Kidney capillary endothelial cell (primary cell): ENCODE results near the gene TEAD4.

Source experiments
- DNase-seq: peaks from one replicate; pipeline ENCODE4 v3.0.0-alpha.2; 2018; ENCODE audit warnings: low spot score

Gene TEAD4

DNA sequence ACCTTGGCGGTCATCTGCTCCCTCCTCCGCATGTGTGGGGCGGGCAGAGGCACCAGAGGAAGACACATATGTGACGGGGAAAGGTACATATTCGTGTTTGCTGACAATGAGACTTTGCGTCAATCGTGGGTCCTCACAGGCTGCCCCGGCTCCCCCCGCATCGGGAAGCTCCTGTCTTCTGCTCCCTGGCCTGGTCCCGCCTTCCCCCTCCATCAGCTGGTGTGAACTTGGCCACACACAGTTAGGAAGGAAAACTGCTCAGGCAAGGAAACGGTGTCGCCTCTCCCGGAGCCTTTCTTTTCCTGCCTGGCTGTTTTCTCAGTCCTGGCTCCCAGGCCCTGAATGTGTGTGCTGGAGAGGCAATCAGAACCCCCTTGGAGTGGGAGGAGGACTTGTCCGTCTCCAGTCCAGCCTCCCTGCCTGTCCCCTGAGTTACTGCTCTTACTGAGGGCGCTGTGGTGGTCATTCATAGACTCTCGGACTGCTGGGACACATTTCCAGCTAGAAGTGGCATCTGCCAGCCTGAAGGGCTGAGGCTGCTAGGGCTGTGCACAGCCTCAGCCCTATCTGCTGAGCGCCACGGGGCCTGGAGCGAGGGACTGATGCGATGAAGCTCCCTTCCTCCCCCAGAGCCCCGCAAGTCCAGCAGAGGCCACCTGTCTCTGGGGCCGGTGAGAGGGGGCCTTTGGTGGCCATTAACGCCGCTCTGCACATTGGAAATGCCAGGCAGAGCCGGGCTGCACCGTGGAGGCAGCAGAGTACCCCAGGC, 73.8 kb downstream of the TEAD4 start:
- DNase-seq: peak; percentile 71

DNA sequence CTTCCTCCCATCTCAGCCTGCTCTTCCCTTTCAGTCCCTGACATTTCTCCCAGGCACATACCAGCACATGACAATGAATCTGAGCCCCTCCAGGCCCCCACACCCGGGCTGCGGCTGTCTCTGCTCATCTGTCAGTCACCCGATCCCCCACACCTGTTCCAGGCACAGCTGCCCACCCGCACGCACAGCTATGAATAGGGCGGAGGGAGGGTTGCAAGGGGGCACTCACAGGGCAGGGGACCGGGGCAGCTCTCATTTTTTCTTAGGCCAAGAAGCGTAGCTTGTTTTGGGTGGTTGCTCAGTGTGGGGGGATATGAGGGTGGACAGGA, 74.3 kb downstream of the TEAD4 start:
- no peak for DNase-seq

DNA sequence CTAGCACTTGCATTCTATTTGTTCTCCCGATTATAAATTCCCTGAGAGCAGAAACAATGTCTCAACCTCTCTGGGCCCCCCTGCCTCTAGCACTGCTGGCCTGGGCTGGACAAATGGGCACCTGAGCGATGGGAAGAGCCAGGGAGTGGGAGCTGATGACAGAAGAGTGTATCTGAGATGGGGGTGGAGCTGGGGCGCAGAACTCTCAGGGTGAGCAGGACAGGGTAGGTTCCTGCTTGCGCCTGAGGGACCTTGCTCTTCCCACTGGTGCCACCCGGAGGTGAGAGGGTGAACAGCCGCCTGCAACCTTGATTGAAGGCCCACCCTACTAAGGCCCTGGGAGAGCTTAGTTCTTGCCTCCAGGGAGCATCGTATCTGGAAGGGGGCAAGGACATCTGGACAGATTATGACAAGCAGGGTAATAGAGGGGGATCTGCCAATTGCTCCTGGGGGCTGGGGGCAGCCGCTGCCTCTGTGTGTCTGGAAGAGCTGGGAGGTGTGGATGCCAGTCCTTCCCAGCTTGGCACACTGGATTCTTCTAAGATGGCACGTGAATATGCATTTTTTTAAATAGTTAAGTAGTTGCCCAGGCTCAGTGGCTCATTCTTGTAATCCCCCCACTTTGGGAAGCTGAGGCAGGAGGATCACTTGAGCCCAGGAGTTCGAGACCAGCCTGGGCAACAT, 75.0 kb downstream of the TEAD4 start:
- peak; percentile 71 for DNase-seq

DNA sequence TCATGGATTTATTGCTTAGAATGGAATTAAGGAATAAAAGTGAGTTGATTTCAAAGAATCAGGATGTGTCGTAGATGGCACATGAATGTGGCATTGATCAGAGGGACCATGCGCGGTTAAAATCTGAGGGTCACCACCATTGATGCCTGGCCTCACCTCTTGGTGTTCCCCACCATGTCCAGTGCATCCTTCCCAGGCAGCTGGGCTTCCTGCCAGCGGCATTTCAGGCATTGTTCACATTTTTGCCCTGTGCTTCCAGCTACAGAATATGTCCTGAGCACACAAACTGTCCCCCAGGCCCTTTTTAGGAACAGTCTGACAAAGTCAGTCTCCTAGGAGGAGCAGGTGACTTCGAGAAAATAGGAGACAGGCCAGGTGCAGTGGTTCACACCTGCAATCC, 76.0 kb downstream of the TEAD4 start:
- DNase-seq: no peak

DNA sequence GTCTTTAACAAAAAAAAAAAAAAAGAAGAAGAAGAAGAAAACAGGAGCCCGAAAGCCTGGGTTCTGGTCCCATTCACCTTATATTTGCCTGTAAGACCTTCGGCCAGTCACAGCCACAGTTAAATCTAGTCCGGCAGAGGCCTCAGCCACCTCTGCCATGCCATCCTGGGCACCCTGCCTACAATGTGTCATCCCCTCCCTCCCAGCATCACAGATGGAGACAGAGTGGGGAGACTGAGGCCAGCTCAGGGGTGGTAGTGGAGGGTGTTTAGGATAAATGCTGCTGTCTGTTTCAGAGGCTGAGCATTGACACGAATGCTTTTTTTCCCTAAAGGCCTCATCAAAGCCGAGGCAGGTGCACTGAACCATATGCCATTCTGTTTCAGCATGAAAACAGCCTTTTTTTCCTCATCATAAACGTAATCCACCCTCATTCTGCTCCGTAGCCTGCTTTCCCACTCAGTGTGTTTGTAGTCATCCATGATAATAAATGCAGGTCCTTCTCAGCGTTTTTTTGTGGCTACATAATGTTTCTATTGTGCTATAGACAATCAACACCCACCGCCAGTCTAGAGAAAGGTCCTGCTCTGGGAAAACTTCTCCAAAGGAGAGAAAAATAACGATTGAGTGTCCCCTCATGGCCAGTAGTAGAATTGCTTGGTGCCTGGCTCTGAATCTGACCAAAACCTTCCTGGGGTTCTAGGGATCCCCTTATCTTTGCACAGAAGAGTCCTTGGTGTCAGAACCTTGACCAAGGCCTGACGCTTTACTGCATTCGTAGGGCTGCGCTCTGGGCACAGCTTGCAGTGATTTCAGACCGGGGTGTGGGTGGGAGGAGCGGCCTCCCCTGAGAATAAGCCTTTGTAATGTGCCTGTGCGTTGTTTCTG, 76.9 kb downstream of the TEAD4 start:
- peak; percentile 23 for DNase-seq

DNA sequence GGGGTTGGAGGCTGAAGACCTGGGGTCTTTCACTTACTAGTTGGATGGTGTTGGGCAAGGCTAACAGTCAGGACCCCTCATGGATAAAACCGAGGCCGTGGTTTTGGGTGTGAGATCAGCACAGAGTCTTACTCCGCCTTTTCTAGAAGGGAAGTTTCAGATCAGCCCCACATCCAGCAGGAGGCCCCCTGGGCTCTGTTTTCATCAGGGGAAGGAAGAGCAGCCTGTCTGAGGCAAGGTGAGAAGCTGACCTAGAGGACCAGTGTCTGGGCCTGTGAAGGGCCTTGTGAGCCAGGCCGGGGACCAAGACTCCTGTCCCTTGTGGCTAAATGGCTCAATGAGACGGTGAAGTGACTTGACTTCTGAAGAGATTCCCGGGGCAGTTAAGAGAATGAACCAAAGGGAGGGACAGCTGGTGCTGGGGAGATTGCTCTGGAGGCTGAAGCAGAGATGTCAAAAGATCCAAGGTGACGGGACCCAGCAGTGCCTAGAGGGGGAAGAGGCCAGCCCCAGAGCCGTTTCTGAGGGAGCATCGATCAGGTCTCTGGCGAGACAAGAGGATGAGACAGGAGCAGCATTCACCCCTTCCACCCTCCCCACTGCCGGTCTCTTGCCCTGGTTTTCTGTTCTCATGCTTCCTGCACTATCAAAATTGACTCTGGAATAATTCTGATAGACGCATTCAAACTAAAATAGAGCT, 77.9 kb downstream of the TEAD4 start:
- DNase-seq: no peak

DNA sequence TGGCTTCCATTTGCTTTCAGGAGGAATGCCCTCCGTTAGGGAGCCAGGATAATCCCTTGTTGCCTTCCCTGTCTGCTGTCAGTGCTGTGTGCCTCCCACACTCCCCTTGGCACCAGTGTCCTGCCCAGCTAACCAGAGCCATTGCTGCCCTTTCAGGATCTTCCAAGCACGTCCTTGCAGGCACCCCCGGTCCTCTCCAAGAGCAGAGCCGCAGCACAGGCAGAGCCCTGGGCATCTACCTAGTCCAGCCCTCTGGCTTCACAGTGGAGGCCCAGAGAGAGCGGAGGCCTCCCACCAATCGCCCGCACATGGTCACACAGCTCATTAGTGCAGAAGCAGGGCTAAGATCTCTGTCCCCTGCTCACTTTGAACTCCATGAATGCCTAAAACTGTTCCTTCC, 79.0 kb downstream of the TEAD4 start:
- DNase-seq: no peak

DNA sequence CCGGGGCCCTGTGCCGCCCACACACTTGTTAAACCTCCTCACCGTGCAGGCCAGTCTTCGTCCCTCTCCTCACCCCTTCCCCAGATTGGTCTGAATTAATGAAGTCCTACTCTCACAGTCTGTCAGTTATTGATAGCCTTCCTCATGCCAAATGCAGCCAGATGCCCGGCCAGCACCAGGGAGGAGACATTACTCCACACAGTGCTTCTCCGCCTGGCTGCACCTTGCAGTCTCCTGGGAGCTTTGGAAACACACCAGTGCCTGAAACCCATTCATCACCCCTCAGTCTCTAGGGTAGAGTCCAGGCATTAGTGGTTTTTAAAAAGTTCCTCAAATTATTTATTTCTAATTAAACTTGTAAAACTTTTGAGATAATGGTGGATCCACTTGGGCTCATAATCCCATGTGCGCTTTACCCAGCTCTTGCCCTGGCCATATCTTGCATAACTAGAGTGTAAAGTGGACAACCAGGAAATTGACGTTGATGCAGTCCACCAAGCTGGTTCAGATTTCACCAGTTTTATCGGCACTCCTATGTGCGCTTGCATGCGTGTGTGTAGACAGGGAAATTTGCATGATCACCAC, 79.8 kb downstream of the TEAD4 start:
- DNase-seq: no peak

DNA sequence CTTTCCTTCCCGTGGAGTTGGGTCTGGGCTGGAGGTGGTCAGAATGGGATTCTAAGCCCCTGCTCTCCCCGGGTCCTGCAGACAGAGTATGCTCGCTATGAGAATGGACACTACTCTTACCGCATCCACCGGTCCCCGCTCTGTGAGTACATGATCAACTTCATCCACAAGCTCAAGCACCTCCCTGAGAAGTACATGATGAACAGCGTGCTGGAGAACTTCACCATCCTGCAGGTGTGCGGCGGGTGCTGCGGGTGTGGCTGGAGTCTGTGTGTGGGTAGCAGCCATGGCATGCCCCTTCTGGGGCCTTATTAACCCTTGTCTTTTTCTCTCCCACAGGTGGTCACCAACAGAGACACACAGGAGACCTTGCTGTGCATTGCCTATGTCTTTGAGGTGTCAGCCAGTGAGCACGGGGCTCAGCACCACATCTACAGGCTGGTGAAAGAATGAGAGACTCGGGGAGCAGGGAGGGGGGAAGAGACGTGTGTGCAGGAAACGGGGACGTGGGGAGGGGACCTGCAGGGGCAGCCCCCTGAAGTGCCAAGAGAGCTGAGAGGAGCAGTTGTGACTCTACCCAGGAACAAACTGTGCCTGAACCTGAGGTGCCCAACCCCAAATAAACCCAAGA, 80.9 kb downstream of the TEAD4 start:
- DNase-seq: no peak

DNA sequence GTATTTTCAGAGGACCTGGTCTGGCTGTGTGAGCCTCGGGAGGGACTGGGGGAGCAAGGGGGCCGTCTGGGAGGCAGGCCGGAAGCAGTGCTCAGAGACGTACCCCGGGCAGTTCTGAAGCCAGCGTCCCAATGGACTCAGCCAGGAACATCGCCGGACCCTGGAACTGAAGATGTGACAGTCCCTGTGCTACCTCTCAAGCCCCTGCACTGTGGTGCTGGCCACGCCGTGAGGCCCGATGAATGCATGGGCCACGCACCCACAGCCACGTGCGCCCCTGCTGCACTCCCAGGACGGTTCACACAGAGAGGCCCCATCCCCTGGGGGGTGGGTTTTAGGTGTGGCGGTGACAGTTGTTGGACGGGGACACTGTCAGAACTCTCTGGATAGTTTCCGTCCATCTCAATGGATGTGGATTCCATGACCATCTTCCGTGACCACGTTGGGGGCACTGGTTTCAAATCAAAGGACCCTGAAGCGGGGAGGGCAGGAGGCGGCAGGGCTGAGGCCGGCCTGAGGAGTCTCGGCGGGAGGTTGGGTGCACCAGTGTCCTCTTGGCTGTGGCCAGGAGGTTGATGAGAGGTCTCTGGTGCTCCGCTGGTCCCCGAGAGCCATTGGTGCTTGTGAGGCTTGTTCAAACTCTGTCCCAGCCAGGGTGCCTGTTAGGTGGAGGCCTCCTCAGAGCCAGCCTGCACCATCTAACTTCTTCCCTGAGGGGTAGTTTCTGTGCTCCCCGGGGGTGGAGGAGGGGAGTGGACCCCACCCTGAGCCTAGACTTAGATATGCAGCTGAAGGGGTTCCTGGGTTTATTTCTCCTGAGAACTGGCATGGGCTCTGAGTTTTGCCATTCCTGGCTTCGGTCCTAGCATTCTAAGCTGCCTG, 81.7 kb downstream of the TEAD4 start:
- DNase-seq: no peak

DNA sequence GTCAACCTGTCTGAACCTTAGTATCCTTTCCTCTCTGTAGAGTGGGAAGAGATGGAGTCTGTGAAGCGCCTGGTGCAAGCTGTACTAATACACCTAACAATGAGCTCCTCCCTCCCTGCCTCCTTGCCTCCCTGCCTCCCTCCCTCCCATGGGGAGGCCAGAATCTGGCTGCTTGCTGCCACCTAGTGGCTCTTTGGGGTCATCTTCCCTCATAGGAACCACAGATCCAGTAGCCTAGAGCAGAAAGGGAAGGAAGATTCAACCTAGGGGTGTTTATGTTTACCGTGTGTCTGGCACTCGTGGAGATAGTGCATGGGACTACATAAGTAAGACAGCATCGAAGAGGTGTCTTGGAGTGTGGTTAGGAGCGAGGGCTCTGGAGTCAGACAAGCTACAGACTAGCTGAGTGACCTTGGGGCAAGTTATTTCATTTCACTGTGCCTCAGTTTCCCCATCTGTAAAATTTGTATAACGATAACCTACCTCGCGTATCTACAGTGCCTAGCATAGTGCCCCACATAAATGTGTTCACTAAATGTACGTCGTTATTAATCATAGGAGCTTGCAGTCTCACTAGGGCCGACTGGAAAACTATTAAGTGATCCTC, 82.5 kb downstream of the TEAD4 start:
- peak; percentile 73 for DNase-seq

DNA sequence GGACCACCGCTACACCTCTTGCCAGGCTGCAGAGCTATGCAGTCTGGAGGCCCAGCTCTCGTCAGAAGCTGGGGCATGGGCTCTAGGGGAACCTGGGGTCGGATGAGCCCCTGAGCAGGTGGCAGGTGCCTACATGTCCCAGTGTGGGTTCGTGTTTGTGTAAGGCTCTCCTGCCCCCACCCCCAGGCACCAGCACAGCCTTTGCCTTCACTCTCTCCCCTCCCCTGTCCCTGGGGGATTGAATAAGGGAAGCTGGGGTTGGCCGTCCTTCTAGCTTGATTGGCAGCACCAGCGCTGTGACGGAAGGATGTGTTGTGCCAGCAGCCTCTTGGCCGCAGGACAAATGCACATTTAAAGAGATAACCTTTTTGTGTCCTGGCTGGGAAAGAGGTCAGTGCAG, 83.2 kb downstream of the TEAD4 start:
- no peak for DNase-seq

DNA sequence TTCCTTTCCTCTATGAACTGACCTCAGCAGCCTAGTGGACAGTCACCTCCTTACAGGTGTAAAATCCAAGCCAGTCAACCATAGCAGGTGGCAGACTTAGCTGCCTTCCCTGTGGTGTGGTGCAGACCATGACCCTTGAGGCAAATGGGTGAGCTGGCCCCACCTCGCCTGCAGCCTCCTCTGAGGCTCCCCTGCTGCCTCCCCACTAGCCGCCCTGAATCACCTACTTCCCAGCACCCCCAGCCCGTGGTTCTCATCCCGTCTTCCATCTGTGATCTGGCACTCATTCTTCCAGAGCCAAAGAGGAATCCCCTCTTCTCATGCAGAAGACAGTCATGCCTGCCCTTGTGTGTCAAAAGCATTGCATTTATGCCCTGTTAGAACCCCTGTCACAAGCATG, 83.6 kb downstream of the TEAD4 start:
- no peak for DNase-seq

DNA sequence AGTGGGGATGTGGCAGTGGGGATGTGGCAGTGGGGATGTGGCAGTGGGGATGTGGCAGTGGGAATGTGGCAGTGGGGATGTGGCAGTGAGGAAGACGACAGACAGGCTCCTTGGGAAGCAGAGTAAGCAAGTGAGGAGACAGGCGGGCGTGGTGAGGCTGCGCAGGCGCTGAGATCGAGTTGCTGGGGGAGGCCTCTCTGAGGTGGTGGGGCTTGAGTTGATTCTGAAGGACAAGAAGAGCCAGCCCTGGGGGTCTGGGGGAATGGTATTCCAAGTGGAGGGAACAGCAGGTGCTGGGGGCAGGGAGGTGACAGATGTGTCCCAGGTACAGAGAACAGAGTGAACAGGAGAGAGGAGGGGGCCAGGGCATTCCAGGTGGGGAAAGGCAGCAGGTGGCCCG, 84.2 kb downstream of the TEAD4 start:
- no peak for DNase-seq

DNA sequence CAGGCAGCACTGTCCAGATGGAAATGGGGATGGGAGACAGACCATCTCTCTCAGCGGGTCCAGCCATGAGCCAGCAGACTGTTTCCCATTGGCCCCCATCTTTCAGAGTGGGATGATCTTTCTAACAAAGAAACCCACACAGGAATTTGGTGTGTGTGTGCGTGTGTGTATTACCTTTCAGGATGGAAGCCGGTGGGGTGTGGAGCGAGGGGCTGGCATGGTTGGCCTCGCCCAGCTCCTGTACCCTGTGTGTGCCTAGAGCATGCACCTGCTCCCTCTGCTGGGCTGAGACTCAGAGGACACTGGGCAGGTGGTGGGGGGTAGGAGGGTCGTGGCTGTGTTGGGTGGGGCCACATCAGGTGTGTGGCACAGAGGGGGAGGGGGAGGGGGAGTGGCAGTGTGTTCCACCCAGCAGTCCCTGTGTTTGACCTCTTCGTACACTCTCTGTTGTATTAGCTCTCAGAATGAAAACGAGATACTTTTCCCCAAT, 85.0 kb downstream of the TEAD4 start:
- no peak for DNase-seq

DNA sequence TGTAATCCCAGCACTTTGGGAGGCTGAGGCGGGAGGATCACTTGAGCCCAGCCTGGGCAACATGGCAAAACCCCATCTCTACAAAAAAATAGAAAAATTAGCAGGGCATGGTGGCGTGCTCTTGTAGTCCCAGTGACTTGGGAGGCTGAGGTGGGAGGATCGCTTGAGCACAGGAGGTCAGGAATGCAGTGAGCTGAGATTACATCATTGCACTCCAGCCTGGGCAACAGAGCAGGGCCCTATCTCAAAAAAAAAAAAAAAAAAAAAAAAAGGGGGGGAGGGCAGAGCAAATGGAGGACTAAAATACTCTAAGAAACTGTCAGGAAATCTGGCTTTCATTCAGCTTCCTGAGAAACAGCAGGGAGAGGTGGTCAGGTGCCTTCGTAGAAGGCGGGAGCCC, 86.3 kb downstream of the TEAD4 start:
- DNase-seq: no peak

DNA sequence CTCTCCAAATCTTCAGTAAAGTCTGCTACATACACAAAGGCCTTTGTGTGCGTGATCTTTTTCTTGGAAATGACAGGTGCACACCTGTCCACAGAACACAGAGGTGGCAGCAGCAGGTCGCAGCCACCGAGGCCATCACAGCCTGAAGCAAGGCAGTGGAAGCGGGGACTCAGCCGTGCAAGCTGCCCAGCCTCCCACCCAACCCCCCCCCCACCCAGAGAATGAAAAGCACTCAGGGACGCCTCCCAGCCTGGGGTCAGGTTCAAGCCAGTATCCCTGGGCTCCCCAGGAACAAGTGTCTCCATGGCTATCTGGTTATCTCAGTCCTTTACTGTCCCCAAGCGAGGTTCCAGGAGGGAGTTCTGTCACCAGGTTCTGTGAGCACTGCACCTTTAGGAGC, 86.8 kb downstream of the TEAD4 start:
- DNase-seq: no peak

DNA sequence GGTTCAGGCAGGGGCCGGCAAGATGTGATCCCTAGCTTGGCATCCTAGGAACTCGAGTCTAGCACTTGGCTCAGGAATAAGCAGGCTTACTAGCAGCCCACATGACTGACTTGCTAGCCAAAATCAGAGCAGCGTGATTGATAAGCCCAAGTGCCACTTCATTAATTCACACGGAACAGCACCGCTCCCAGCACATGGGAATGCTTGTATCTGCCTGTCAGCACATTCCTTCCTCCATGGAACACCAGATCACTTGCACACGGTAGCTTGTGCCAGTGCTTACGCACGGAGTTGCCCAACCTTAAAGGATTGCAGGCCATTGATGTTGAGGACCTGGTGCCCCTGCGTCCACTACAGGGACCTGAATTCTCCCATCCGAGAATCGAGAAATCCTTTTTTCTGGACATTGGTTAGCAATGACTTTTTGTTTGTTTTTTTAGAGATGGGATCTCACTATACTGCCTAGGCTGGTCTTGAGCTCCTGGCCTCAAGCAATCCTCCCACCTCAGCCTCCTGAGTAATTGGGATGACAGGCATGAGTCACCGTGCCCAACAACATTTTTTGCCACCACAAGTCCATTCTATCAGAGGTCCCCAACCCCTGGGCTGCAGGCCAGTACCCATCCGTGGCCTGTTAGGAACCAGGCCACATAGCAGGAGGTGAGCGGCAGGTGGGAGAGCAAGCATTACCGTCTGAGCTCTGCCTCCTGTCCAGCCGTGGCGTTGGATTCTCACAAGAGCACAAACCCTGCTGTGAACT, 87.4 kb downstream of the TEAD4 start:
- no peak for DNase-seq

DNA sequence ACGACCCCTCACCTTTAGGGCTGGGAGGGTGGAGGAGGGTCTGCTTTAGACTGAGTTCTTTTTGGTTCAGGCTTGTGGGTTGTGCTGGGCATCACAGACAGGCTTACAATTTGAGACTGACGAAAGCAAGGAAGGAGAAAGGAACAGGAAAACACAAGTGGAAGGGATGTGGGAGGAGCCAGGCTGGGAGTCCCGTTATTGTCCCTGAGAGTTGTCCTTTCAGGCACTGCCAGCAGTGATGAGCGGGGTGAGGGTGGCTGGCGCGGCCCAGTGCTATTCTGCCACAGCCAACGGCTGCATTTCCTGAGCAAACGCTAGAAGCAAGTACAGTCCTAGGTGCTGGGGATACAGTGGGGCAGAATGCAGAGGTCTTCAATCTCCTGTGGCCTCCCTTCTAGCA, 88.8 kb downstream of the TEAD4 start:
- DNase-seq: no peak
